ENCODE results near the gene ZNF217.
A peak's percentile ranks its signal among the peaks of the same experiment; 100 is the strongest.
"Not testable (repeated sequence)": the region's sequence is repeated elsewhere in the genome, so short reads cannot be mapped to it uniquely, and the experiment has no call there.

Gene ZNF217

GRCh38 chr20:53593466-53594007, at the start of gene ZNF217:
Gene ZNF217, minus strand, starts transcription at chr20:53593839. Its CDS starts 11,013 bp downstream, at chr20:53582826.
- DNase-seq, result peak; percentile 75 to 79

- DNase-seq, result peak; percentile 45 to 66
Observed at GRCh38 chr20:53643031-53643832, 49.6 kb upstream of the ZNF217 start.

- DNase-seq, result peak; percentile 33 to 48
Observed at GRCh38 chr20:53642196-53643030, 48.8 kb upstream of the ZNF217 start.

- no peak for DNase-seq
Observed at GRCh38 chr20:53639647-53640440, 46.2 kb upstream of the ZNF217 start.

- no peak for DNase-seq
Observed at GRCh38 chr20:53639128-53639527, 45.5 kb upstream of the ZNF217 start.

GRCh38 chr20:53637310-53637709, 43.7 kb upstream of the ZNF217 start:
- not testable (repeated sequence) for DNase-seq

- no peak for DNase-seq
Observed at GRCh38 chr20:53636540-53637097, 43.0 kb upstream of the ZNF217 start.

- DNase-seq, result no peak
Observed at GRCh38 chr20:53635221-53635620, 41.6 kb upstream of the ZNF217 start.

- DNase-seq, result no peak
Observed at GRCh38 chr20:53631909-53632662, 38.4 kb upstream of the ZNF217 start.

- DNase-seq, result no peak
Observed at GRCh38 chr20:53629436-53629835, 35.8 kb upstream of the ZNF217 start.

- DNase-seq, result not testable (repeated sequence)
Observed at GRCh38 chr20:53628758-53629157, 35.1 kb upstream of the ZNF217 start.

- DNase-seq, result no peak
Observed at GRCh38 chr20:53628076-53628475, 34.4 kb upstream of the ZNF217 start.

GRCh38 chr20:53627001-53627400, 33.4 kb upstream of the ZNF217 start:
- not testable (repeated sequence) for DNase-seq

- DNase-seq, result no peak
Observed at GRCh38 chr20:53626584-53626983, 32.9 kb upstream of the ZNF217 start.

- DNase-seq, result no peak
Observed at GRCh38 chr20:53625311-53626129, 31.9 kb upstream of the ZNF217 start.

- DNase-seq, result not testable (repeated sequence)
Observed at GRCh38 chr20:53624927-53625250, 31.2 kb upstream of the ZNF217 start.

- peak; percentile 52 to 65 for DNase-seq
Observed at GRCh38 chr20:53623454-53624211, 30.0 kb upstream of the ZNF217 start.

GRCh38 chr20:53623134-53623453, 29.5 kb upstream of the ZNF217 start:
- DNase-seq, result no peak

- no peak for DNase-seq
Observed at GRCh38 chr20:53622247-53623133, 28.9 kb upstream of the ZNF217 start.
